ENCODE measurements around the gene C3orf20.

DNA sequence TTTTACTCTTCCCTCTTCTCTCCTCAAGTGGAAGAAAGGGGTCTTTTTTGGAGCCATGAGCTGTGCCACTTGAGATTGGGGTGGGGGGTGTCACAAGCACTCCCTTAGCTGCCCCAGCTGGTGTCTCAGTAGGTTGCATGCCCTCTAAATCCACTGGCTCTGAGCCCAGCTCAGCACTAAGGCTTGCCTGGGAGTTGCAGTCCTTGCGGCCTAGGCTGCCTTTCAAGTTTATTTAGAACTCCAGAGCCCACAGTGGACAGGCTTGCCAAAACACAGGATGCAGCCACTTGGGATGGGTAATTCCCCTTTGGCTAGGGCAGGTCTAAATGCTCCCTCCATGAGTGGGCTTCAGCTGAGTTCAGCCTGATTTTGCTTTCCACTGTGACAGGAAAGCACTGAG lies 24.7 kb downstream of the C3orf20 start:
- TF ChIP-seq POLR2A (IDR thresholded peaks at IDR 0.05) = no peak
- TF ChIP-seq, protein P1, sequence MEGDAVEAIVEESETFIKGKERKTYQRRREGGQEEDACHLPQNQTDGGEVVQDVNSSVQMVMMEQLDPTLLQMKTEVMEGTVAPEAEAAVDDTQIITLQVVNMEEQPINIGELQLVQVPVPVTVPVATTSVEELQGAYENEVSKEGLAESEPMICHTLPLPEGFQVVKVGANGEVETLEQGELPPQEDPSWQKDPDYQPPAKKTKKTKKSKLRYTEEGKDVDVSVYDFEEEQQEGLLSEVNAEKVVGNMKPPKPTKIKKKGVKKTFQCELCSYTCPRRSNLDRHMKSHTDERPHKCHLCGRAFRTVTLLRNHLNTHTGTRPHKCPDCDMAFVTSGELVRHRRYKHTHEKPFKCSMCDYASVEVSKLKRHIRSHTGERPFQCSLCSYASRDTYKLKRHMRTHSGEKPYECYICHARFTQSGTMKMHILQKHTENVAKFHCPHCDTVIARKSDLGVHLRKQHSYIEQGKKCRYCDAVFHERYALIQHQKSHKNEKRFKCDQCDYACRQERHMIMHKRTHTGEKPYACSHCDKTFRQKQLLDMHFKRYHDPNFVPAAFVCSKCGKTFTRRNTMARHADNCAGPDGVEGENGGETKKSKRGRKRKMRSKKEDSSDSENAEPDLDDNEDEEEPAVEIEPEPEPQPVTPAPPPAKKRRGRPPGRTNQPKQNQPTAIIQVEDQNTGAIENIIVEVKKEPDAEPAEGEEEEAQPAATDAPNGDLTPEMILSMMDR (IDR thresholded peaks at IDR 0.05) = no peak

Measured in esophagus squamous epithelium (tissue), 4 donors.